Measurements from ENCODE around the gene KCTD16.

DNA sequence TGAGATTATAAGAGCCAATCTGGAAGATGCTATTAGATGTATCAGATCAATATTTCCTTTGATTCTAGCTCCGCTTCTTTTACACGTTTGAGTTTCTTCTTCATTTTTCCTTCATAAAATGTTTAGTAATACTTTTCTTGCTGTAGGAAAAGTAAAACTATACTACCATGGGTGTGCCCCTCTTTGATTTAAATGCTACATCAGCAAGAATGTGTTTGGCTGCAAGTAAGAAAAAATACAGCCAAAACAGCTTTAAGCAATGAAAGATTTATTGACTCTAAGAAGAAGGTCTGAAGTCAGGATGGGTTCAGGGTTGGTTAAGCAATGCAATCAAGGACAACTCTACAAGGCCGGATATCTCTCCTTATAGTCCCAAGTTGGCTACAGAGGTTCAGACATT, 126.4 kb downstream of the KCTD16 start:
- TF ChIP-seq, protein P1, sequence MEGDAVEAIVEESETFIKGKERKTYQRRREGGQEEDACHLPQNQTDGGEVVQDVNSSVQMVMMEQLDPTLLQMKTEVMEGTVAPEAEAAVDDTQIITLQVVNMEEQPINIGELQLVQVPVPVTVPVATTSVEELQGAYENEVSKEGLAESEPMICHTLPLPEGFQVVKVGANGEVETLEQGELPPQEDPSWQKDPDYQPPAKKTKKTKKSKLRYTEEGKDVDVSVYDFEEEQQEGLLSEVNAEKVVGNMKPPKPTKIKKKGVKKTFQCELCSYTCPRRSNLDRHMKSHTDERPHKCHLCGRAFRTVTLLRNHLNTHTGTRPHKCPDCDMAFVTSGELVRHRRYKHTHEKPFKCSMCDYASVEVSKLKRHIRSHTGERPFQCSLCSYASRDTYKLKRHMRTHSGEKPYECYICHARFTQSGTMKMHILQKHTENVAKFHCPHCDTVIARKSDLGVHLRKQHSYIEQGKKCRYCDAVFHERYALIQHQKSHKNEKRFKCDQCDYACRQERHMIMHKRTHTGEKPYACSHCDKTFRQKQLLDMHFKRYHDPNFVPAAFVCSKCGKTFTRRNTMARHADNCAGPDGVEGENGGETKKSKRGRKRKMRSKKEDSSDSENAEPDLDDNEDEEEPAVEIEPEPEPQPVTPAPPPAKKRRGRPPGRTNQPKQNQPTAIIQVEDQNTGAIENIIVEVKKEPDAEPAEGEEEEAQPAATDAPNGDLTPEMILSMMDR (IDR thresholded peaks at IDR 0.05; ENCODE audit: low read length) = no peak
- TF ChIP-seq EZH2phosphoT487 (IDR thresholded peaks at IDR 0.05; ENCODE audit: low read length) = no peak
- TF ChIP-seq EZH2 (optimal IDR thresholded peaks at IDR 0.05; ENCODE audit: low read depth, low read length) = no peak
